Hypothalamus (tissue), 51 donors: ENCODE measurements around the gene NBEAL1.
"Not testable (repeated sequence)": the region's sequence is repeated elsewhere in the genome, so short reads cannot be mapped to it uniquely, and the experiment has no call there.

Experiments
- DNase-seq, 51 donors: peaks; one replicate each; lab custom pipeline; 2025; lab: John Stamatoyannopoulos, UW

Gene NBEAL1

DNA sequence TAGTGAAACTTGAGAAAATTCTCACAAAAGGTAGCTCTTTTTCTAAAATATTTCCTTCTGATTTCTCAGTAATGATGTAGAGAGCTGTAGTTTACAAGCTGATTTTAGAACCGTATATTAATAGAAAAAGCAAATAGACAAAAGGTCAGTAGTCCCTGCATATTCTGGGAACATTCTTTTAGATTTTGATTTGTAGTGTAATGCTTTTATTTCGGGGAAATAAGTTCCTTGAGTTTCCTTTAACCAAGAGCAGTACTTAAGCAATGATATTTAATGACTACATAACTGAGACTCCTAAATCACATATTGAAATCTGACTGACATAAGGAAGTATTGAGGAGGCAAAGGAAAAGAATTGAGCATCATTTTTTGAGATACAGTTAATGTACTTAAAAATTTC is 22.4 kb downstream of the NBEAL1 start:
- DNase-seq: no peak

DNA sequence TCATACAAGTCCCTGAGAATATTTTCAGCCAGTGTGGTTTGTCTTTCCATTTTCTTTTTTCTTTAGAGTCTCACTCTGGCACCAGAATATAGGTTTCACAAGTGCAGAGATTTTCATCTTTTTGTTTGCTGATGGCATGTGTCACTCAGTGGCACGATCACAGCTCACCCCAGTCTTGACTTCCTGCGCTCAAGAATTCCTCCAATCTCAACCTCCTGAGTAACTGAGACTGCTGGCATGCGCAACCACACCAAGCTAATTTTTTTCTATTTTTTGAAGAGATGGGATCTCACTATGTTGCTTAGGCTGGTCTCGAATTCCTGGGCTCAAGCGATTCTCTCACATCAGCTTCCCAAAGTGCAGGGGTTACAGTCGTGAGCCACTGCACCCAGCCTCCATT is 23.9 kb downstream of the NBEAL1 start:
- no peak for DNase-seq

DNA sequence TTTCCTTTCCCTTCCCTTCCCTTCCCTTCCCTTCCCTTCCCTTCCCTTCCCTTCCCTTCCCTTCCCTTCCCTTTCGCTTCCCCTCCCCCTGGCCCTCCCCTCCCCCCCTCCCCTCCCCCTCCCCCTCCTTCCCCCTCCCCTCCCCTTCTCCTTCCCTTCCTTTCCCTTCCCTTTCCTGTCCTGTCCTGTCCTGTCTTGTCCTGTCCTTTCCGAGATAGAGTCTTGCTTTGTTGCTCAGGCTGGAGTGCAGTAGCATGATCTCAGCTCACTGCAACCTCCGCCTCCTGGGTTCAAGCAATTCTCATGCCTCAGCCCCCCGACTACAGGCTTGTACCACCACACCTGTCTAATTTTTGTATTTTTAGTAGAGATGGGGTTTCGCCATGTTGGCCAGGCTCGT is 24.5 kb downstream of the NBEAL1 start:
- DNase-seq: not testable (repeated sequence)

DNA sequence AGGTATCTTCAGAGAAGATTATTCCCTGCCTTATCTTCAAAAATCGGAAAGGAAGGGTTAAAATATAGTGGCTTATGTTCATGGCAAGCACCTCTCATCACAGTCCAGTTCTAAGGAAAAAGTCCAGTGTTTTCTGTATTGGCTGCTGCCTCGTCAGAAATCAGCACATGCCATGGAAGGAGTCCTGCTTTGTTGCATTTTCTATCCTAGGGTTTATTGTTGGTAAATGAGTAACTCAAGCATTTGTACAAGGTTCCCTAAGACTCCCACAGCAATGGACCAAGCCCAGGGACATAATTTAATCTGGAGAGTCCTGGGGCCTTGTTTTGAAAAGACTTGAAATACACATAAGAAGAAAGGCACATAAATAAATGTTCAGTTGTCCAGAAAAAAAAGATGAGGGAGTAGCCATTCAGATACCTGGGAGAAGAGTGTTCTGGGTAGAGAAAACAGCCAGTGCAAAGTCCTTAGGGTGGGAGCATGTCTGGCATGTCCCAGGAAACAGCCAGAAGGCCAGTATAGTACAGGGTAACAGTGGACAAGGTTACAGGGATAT is 26.4 kb downstream of the NBEAL1 start:
- no peak for DNase-seq

DNA sequence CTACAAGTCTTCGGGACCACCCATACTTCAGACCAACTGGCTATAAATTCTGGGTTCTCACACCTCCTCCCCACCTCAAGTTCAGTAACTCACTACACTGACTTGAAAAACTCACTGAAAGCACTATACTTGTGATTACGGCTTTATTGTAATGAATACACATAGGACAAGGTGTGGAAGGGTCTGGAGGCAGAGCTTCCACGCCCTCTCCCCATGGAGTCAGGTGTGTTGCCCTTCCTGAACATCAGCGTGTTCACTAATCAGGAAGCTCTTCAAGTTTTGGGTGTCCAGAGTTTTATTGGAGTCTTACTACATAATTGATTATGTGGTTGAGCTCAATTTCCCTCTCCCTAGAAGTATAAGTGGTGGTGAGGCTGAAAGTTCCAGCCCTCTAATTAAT is 27.5 kb downstream of the NBEAL1 start:
- DNase-seq: no peak

DNA sequence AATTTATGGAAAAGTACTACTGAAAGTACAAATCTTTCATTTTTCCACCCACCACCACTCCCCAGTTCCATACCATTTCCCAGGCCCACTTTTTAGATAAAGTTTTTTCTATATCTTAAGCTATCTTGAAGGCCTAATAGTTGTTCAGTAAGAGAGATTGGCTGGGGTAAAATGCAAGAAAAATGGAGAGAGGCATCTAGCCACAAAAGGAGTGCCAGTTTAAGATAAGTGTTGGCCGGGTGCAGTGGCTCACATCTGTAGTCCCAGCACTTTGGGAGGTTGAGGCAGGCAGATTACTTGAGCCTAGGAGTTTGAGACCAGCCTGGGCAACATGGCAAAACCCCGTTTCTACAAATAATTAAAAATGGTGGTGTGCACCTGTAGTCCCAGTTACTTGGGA is 28.6 kb downstream of the NBEAL1 start:
- DNase-seq: no peak

DNA sequence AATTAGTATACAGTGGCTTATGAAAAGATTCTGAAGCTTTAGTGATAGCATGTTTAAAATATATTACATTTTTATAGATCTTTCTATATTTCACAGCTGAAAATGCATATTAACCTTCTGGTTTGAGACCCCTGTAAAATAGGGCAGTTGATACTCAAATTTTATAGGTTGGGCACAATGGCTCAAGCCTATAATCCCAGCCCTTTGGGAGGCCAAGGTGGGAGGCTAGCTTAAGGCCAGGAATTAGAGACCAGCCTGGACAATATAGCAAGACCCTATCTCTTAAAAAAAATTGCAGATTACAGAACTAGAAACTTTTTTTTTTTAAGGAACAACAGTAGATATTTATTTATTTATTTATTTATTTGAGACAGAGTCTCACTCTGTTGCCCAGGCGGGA is 31.2 kb downstream of the NBEAL1 start:
- DNase-seq: no peak

DNA sequence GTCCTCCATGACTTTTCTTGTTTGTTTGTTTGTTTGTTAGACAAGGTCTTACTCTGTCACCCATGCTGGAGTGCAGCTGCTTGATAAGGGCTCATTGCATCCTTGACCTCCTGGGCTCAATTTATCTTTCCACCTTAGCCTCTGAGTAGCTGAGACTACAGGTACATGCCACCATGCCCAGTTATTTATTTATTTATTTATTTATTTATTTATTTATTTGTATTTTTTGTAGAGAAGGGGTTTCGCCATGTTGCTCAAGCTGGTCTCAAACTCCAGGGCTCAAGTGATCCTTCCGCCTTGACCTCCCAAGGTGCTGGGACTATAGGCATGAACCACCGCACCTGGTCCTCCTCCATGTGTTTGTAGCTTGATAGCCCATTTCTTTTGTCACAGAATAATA is 37.9 kb downstream of the NBEAL1 start:
- no peak for DNase-seq

DNA sequence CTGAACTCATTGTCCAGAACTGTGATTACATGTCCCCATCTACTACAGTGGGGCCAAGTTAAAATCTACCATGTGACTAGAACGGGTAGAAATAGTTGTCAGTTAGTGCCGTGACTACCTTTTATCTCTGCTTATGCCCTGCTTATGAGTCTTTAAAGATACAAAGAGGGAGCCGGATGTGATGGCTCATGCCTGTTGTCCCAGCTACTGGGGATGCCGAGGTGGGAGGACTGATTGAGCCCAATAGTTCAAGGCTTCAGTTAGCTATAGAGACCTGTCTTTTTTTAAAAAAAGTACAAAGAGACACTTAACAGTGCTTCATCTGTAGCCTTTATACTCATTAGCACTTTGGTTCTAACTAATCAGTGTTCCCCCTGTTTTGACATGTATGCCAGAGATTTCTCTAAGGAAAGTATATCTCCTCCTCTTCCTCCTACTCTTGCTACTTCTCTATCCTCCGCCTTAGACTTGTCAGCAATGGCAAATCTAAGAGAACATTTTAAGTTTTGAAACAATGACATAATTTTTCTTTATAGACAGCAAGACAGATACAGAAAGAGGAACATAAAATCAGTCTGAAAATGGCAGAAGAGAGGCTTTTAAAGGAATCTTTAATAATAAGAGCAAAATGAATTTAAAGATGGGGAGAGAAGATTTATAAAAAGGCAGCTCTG is 45.0 kb downstream of the NBEAL1 start:
- DNase-seq: peak in 1 of 51 donors; percentile 2

DNA sequence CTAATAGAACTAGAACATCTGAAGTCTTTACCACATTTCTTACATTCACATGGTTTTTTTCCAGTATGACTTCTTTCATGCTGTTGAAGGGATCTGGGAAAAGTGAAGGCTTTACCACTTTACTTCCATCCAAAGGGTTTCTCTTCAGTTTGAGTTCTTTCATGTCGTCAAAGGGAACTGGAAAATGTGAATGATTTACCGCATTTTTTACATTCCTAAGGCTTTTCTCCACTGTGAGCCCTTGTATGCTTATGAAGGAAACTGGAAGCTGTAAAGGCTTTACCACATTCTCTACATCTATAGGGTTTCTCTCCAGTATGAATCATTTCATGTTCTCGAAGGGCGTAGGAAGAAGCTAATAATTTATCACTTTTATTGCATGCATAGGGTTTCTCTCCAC is 46.7 kb downstream of the NBEAL1 start:
- DNase-seq: no peak

DNA sequence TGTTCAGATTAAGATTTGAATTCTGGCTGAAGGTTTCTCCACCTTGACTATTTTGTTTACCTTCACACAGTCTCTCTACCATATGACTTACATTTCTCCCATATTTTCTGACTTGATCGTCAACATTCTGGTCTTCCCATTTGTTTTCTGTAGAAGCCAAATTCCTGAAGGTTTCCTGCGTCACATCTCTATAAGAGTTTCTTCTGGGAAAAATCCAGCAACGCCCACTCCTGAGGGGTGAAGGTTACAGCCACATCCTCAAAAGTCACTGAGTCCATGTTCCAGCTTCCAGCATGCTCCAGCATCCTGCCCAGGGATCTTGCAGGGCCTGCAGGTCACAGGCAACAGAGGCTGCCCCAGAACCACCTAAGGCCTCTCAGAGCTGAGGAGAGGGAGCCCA is 47.5 kb downstream of the NBEAL1 start:
- no peak for DNase-seq

DNA sequence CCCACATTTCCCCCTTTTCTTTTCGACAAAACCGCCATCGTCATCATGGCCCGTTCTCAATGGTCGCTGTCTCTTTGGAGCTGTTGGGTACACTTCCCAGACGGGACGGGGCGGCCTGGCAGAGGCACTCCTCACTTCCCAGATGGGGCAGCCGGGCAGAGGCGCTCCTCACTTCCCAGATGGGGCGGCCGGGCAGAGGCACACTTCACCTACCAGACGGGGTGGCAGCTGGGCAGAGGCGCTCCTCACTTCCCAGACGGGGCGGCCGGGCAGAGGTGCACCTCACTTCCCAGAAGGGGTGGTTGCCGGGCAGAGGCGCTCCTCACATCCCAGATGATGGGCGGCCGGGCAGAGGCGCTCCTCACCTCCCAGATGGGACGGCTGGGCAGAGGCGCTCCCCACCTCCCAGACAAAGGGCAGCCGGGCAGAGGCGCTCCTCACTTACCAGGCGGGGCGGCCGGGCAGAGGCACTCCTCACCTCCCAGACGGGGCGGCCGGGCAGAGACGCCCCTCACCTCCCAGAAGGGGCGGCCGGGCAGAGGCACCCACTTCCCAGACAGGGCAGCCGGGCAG is 51.9 kb downstream of the NBEAL1 start:
- DNase-seq: not testable (repeated sequence)

DNA sequence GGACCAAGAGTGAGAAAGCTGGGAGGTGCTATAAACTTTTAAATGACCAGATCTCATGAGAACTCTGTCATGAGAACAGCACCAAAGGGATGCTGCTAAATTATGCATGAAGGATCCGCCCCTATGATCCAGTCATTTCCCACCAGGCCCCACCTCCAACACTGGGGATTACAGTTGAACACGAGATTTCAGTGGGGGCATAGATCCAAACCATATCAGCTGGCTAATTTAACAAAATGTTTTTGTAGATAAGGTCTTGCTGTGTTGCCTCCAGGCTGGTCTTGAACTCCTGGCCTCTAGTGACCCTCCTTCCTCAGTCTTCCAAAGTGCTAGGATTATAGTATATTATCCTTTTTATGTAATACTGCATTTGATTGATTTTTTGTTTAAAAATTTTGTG is 56.0 kb downstream of the NBEAL1 start:
- no peak for DNase-seq

DNA sequence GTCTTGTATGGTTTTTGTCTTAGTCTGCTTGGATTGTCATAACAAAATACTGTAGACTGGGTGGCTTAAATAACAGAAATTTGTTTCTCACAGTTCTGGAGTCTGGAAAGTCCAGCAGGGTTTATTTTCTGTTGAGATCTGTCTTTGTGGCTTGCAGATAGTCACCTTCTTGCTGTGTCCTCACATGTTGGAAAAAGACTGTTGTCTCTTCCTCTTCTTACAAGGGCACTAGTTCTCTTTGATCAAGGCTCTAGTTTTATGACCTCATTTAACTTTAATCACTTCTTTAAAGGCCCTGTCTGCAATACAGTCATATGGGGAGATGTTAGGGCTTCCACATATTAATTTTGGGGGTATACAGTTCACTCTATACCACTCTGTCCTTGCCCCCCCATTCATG is 56.5 kb downstream of the NBEAL1 start:
- no peak for DNase-seq

DNA sequence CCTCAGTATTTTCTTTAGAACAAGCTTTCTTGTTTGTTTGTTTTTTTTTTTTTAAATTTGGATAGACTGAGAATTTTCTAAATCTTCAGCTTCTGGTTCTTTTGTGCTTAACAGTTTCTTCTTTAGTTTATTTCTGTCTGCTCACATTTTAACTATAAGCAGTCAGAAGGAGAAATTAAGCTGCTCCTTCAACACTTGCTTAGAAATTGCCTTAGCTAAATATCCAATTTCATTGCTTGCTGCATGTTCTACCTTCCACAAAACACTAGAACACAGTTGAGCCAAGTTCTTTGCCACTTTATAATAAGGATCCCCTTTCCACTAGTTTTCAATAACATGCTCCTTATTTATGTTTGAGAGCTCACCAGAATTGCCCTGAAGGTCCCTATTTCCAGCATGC is 57.7 kb downstream of the NBEAL1 start:
- DNase-seq: no peak

DNA sequence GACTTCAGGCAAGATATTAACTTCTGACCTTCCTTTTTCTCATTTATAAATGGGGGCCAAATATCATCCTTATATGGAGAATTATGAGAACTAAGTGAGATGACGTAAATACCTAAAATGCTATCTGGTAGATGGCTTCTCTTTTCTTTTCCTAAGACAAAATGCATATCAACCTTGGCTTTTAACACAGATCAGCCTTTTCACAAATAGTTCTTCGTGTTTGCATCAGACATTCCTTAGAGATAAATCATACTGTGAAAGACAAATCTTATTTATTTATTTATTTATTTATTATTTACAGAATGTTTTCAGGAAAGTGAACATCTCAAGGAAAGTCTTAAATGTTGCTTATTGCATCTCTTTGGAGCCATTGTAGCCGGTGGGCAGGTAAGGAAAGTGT is 62.8 kb downstream of the NBEAL1 start:
- DNase-seq: no peak

DNA sequence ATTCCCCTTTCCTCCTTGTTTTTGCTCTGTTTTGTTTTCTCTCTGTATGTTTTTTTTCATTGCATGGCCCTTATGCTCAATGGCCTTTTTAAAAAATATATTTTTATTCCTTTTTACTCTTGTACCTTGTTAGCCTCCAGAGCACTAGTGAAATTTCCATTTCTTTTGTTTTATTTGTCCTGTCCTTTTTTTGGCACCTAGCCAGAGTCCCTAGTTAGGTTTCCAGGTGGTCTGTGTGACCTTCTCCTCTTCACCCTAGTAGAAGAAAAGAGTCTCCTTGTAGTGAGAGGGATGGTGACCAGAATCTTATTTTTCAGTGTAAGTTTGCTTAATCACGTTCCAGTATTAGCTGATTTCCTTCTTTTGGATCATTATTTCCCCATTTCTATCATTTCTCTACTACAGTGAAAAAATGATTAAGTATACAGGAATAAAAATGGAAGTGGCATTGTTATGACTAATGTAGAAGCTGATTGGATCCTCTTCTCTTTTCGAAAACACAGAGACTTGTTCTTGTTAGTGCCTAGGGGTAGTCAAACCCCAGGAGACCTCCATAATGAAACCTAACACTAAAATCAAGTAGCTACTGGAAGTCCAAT is 65.9 kb downstream of the NBEAL1 start:
- no peak for DNase-seq

DNA sequence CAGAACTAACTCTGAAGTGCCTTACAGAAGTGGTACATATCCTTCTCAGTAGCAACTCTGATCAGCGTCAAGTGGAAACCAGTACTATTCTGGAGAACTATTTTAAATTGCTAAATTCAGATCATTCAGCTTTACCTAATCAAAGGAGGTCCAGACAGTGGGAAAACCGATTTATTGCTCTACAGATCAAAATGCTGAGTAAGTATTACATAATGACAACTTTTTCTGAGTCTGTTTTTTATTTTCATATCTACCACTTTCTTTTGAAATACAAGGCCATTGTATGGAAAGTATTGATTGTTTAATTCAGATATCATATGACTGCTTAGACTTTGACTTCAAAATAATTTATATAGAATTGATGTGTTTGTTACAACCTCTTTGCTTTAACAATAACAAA is 68.7 kb downstream of the NBEAL1 start:
- no peak for DNase-seq

DNA sequence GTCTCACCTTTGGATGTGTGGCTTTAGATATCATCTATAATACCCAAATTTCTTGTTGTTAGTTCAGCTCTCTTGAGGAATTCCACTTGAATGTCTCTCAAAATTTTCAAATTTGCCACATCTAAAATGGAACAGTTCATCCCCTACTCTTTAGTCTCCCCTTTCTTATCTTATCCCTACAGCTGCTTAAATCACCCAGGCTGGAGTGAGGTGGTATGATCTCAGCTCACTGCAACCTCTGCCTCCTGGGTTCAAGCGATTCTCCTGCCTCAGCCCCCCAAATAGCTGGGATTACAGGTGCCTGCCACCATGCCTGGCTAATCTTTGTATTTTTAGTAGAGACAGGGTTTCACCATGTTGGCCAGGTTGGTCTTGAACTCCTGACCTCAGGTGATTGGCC is 71.7 kb downstream of the NBEAL1 start:
- not testable (repeated sequence) for DNase-seq

DNA sequence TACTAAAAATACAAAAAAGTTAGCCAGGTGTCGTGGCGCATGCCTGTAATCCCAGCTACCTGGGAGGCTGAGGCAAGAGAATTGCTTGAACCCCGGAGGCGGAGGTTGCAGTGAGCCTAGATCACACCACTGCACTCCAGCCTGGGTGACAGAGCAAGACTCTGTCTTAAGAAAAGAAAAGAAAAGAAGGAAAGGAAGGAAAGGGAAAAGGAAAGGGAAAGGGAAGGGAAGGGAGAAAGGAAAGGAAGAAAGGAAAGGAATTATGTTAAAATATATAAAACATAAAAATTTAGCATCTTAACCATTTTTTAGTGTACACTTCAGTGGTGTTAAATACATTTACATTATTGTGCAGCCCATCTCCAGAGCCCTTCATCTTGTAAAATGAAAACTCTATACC is 76.0 kb downstream of the NBEAL1 start:
- not testable (repeated sequence) for DNase-seq

DNA sequence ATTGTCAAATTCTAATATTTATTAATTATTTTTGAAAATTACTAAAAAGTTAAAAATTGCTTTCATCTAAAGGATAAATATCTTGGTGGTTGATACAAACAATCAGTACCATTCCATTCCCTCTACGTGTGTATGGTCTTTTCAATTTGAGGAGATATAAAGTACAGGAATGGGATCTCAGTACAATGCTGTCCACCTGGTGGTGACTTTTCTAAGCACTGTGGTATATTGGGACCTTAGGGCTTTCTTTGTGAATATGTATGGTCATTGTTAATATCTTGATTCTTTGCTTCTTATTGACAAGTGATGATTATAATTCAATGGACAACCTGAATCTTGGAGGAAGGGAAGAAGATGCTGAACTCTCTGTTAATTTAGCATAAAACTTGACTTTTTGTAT is 83.1 kb downstream of the NBEAL1 start:
- DNase-seq: no peak

DNA sequence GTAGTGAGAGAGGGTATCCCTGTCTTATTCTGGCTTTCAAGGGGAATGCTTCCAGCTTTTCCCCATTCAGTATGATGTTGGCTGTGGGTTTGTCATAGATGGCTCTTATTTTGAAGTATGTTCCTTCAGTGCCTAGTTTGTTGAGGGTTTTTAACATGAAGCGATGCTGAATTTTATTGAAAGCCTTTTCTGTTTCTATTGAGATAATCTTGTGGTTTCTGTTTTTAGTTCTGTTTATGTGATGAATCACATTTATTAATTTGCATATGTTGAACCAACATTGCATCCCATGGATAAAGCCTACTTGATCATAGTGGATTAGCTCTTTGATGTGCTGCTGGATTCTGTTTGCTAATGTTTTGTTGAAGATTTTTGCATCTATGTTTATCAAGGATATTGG is 87.7 kb downstream of the NBEAL1 start:
- not testable (repeated sequence) for DNase-seq
